Right atrium auricular region (tissue), 2 donors: ENCODE measurements around the gene MYO18B. TPM values are rescaled to one million over a fixed set of nuclear protein-coding genes. Genes with fewer than 3 reads are reported as not detected.
"Not testable (repeated sequence)": the region's sequence is repeated elsewhere in the genome, so short reads cannot be mapped to it uniquely, and the experiment has no call there.

Experiments used
- DNase-seq: peaks from one replicate; pipeline ENCODE4 v3.0.0-alpha.2; 2019; ENCODE audit warnings: low spot score
- H3K27ac ChIP-seq, 2 donors: fragments of 200-600 bp; sonication (generic); 1 replicate in 1 of 2; 2 replicates in 1 of 2; pipeline ENCODE4 v1.5.1; 2016 to 2019
- H3K27me3 ChIP-seq, 2 donors: fragments of 200-600 bp; sonication (generic); one replicate each; pipeline versions ENCODE4 v1.5.1 to v1.6.0; 2017 to 2019
- H3K36me3 ChIP-seq: fragments of 200-600 bp; sonication (generic); one replicate; pipeline ENCODE4 v1.5.1; 2016
- H3K4me1 ChIP-seq, 2 donors: fragments of 200-600 bp; sonication (generic); one replicate each; pipeline versions ENCODE4 v1.5.1 to v1.6.0; 2017 to 2019
- H3K4me3 ChIP-seq, 2 donors: fragments of 200-600 bp; sonication (generic); 1 replicate in 1 of 2; 2 replicates in 1 of 2; pipeline ENCODE4 v1.5.1; 2017 to 2019; ENCODE audit warnings: mild to moderate bottlenecking in 1 of 2, moderate library complexity in 1 of 2
- H3K9me3 ChIP-seq, 2 donors: fragments of 200-600 bp; sonication (generic); one replicate each; pipeline ENCODE4 v1.5.1; 2019
- total RNA-seq, 2 donors: library from RNA; depleted of rRNA; stranded (reverse); fragments of >200 nt; gene quantifications; one replicate each; pipeline ENCODE4 v1.1.0, GENCODE V29; 2016
- TF ChIP-seq, protein P1 (sequence below), 2 donors: fragments of 200-600 bp; sonication (generic); IDR thresholded peaks; one replicate each; pipeline ENCODE4 v1.5.1; 2019; ENCODE audit warnings: antibody characterized with exemption in 2 of 2

The MYO18B gene
- total RNA-seq, 2 donors from 2014 or later = 119 to 247 TPM

DNA sequence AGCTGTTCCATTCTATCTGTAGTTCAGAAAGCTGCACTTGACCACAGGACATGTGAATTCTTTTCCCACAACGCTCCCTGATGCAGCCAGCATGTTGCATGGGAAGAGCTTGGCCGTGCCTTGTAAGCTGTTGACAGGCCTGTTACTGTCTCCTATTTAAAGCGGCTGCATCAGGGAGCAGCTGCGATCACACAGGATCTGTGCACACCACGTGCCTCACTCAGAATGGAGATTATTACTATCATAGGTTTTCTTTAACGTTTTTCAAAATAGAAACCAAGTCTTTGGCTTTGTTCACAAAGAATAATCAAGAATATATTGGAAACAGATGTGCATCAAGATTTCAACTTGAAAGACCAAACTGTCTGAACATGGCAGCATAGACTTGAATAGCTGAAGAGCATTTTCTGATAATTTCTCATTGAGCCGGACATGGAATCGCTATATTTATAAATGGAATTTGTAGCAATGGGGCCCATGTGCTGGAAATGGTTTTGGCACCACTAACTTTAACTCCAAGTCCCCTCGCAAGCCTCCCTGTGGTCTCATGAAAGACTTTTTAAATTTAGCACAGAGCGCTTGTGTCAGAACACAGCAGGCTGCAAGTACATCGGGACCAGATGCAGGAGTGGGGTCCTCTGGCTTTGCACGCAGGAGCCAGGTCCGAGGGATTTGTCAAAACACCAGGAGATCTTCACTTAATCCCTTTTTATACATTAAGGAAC is 40.8 kb upstream of the MYO18B start:
- TF ChIP-seq, protein P1, sequence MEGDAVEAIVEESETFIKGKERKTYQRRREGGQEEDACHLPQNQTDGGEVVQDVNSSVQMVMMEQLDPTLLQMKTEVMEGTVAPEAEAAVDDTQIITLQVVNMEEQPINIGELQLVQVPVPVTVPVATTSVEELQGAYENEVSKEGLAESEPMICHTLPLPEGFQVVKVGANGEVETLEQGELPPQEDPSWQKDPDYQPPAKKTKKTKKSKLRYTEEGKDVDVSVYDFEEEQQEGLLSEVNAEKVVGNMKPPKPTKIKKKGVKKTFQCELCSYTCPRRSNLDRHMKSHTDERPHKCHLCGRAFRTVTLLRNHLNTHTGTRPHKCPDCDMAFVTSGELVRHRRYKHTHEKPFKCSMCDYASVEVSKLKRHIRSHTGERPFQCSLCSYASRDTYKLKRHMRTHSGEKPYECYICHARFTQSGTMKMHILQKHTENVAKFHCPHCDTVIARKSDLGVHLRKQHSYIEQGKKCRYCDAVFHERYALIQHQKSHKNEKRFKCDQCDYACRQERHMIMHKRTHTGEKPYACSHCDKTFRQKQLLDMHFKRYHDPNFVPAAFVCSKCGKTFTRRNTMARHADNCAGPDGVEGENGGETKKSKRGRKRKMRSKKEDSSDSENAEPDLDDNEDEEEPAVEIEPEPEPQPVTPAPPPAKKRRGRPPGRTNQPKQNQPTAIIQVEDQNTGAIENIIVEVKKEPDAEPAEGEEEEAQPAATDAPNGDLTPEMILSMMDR (IDR thresholded peaks at IDR 0.05) = no peak
- Histone ChIP-seq H3K27me3 (no peaks in the 10 kb centered on the region), H3K9me3 (no peaks in the 10 kb centered on the region), H3K36me3 (no peaks in the 10 kb centered on the region), H3K27ac (peak overlapping the region; percentile 49 to 61), H3K4me1 (peaks cover 0 to 15% of the 10 kb centered on the region in 2 donors), H3K4me3 (no peak overlapping the region)
- no peak for DNase-seq

DNA sequence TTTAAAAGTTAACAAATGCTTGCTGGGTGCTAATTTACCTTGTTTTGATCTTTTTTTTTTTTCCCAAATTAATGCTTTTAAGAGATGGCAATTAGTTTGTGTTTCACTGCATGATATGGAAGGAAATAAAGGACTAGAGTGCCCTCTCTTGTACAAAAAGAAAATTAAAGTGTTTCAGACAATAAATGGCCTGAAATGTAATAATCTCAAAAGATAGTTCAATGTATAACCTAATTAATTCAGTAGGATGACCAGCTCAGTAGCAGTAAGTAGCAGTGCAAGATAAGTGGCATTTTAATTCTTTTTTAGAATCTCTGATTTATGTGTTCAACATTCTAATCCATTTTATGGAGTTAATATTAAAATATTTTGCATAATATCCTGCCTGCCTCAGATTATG is 39.9 kb upstream of the MYO18B start:
- Histone ChIP-seq H3K27me3 (no peaks in the 10 kb centered on the region), H3K9me3 (no peaks in the 10 kb centered on the region), H3K36me3 (no peaks in the 10 kb centered on the region), H3K27ac (no peak overlapping the region), H3K4me3 (no peak overlapping the region), H3K4me1 (peaks cover 0 to 15% of the 10 kb centered on the region in 2 donors)
- DNase-seq = no peak
- TF ChIP-seq, protein P1 (IDR thresholded peaks at IDR 0.05) = peak in 1 of 2 donors; percentile 62

DNA sequence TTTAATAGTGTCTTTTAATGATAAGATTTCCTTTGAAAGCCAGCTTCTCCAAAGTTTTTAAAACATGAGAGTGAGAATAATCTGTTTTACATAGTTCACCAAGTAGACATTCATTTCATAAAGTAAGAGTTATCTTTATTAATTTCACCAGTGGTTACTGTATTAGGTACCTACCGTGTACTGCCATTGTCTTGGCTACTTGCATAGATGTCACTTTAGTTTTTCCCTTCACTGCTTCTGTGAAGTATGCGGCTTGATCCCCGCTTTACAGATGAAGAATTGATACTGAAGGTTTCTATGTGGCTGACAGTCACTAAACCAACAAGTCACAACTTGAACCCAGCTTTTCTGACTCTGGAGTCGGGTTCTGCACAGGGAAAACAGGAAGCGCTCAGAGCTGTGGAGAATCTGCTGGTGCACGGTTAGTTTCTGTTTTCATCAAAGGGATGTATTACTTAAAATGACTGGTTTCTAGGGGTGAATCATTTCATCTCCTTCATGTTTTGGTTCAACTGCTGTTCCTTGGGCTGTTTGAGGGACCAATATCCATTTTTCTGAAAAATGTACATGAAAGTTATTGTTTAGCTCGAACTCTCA is 39.3 kb upstream of the MYO18B start:
- TF ChIP-seq, protein P1 (IDR thresholded peaks at IDR 0.05) = no peak
- Histone ChIP-seq H3K9me3 (no peaks in the 10 kb centered on the region), H3K4me3 (no peak overlapping the region), H3K4me1 (peaks cover 0 to 15% of the 10 kb centered on the region in 2 donors), H3K27ac (no peak overlapping the region), H3K36me3 (no peaks in the 10 kb centered on the region), H3K27me3 (no peaks in the 10 kb centered on the region)
- DNase-seq = no peak

DNA sequence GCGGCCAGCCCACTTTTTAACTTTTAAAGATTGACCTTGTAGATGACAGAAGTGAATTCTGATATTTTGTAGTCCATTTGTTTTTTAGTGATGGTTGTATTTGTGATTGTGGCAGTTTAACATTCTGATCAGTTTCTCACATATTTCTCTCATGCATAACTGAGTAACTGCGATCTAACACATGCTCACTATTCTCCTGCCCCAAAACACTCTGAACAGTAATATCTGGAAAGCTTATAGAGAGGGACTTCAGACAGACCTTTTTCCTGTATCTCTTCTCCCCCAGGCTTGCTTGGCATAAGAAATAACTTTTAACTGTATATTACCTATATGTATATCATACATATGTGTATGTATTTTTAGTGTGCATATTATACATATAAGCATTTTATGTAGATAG is 37.3 kb upstream of the MYO18B start:
- H3K27me3 ChIP-seq = no peaks in the 10 kb centered on the region
- H3K9me3 ChIP-seq = no peaks in the 10 kb centered on the region
- H3K4me3 ChIP-seq = no peak overlapping the region
- TF ChIP-seq, protein P1 (IDR thresholded peaks at IDR 0.05) = no peak
- H3K4me1 ChIP-seq = peaks cover 0 to 15% of the 10 kb centered on the region in 2 donors
- H3K36me3 ChIP-seq = no peaks in the 10 kb centered on the region
- no peak overlapping the region for H3K27ac ChIP-seq
- no peak for DNase-seq

- TF ChIP-seq, protein P1 (IDR thresholded peaks at IDR 0.05) = no peak
- H3K27ac ChIP-seq = no peak overlapping the region
- no peaks in the 10 kb centered on the region for H3K9me3 ChIP-seq
- H3K36me3 ChIP-seq = peaks cover 4% of the 10 kb centered on the region
- no peak overlapping the region for H3K4me3 ChIP-seq
- peaks cover 0 to 8% of the 10 kb centered on the region in 2 donors for H3K4me1 ChIP-seq
- DNase-seq = no peak
- H3K27me3 ChIP-seq = no peaks in the 10 kb centered on the region
Observed at GRCh38 chr22:25706197-25706596, 35.8 kb upstream of the MYO18B start.

DNA sequence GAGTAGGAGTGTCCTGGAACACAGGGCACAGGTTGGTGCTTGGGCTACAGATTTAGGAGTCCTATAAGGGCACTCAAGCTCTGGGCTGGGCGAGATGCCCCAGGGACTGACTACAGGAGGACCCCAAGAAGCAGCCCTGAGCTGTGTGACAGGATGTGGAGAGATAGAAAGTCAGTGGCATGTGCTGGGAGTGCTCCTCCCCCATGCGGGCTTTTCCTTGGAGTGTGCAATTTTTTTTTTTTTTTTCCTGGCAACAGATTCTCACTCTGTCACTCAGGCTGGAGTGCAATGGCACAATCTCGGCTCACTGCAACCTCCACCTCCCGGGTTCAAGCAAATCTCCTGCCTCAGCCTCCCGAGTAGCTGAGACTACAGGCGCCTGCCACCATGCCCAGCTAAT is 33.6 kb upstream of the MYO18B start:
- H3K9me3 ChIP-seq, H3K27me3 ChIP-seq, H3K36me3 ChIP-seq, H3K27ac ChIP-seq, DNase-seq, H3K4me1 ChIP-seq, H3K4me3 ChIP-seq: not testable (repeated sequence)
